ENCODE measurements around the gene OR9A2. TPM values are rescaled to one million over a fixed set of nuclear protein-coding genes. Genes with fewer than 3 reads are reported as not detected.

OR9A2 gene
- total RNA-seq, 1 donor from 2014 or later = 0.31 TPM

GRCh38 chr7:143012409-143012808 lies 14.5 kb downstream of the OR9A2 start:
- Mint-ChIP-seq H3K9me3 (no peaks in the 10 kb centered on the region), H3K4me3 (peak overlapping the region; percentile 21), H3K4me1 (peaks cover 88% of the 10 kb centered on the region), H3K27me3 (peaks cover 1% of the 10 kb centered on the region), H3K27ac (peak overlapping the region; percentile 59), H3K36me3 (ENCODE audit: low read depth) (peaks cover 3% of the 10 kb centered on the region)
- CTCF ChIA-PET = interaction anchor here (0.8 to 17.3 kb wide), 3 partner anchors 159 to 408 kb away, joined by 3 to 519 read pairs (median 3); partner anchors contain the start of gene TAS2R40
- ATAC-seq (ENCODE audit: low read depth) (no peak), DNase-seq (no peak)
- intact Hi-C loops (cut with micrococcal nuclease) = loop anchor here (2.0 to 10.0 kb wide), 2 partner anchors 276 to 372 kb away; partner anchors contain the start of genes CASP2 and ZYX
- POLR2A ChIA-PET = interaction anchor here (0.6 to 1.5 kb wide), 2 partner anchors 12 to 72 kb away, joined by 3 to 4 read pairs; no protein-coding TSS in a partner anchor
- no peak for TF ChIP-seq CTCF (IDR thresholded peaks at IDR 0.05)

- Mint-ChIP-seq H3K36me3 (ENCODE audit: low read depth) (no peaks in the 10 kb centered on the region), H3K4me3 (peak overlapping the region; percentile 21), H3K27ac (peak overlapping the region; percentile 59), H3K9me3 (no peaks in the 10 kb centered on the region), H3K4me1 (peaks cover 84% of the 10 kb centered on the region), H3K27me3 (peaks cover 1% of the 10 kb centered on the region)
- DNase-seq (no peak), ATAC-seq (ENCODE audit: low read depth) (no peak)
- ChIA-PET POLR2A (interaction anchor here (0.6 to 1.5 kb wide), 2 partner anchors 11 to 73 kb away, joined by 3 to 4 read pairs; no protein-coding TSS in a partner anchor), CTCF (interaction anchor here (0.8 to 17.3 kb wide), 3 partner anchors 20 to 206 kb away, joined by 3 to 519 read pairs (median 3); partner anchors contain the start of gene TAS2R40)
- intact Hi-C loops (cut with micrococcal nuclease) = loop anchor here (2.0 to 10.0 kb wide), 2 partner anchors 277 to 373 kb away; partner anchors contain the start of genes CASP2 and ZYX
- no peak for TF ChIP-seq CTCF (IDR thresholded peaks at IDR 0.05)
These were observed 14.9 kb downstream of the OR9A2 start for GRCh38 chr7:143012001-143012400.

- Mint-ChIP-seq H3K27ac (no peak overlapping the region), H3K36me3 (ENCODE audit: low read depth) (no peaks in the 10 kb centered on the region), H3K4me3 (no peak overlapping the region), H3K9me3 (no peaks in the 10 kb centered on the region), H3K4me1 (peaks cover 50% of the 10 kb centered on the region), H3K27me3 (peaks cover 1% of the 10 kb centered on the region)
- peak; percentile 81 for DNase-seq
- peak; percentile 98 for TF ChIP-seq CTCF (IDR thresholded peaks at IDR 0.05)
- CTCF ChIA-PET = interaction anchor here (0.6 to 17.3 kb wide), 19 partner anchors 8 to 404 kb away, joined by 3 to 519 read pairs (median 5); partner anchors contain the start of genes TAS2R39 and TAS2R40
- POLR2A ChIA-PET = interaction anchor here (0.5 to 1.5 kb wide), 5 partner anchors 200 to 222 kb away, joined by 3 to 10 read pairs (median 4); no protein-coding TSS in a partner anchor
- peak; percentile 97 for ATAC-seq (ENCODE audit: low read depth)
- intact Hi-C loops (cut with micrococcal nuclease) = loop anchor here (1.0 to 2.0 kb wide), 3 partner anchors 99 to 207 kb away; no protein-coding TSS in a partner anchor
These were observed 18.7 kb downstream of the OR9A2 start for GRCh38 chr7:143008007-143008901.

- TF ChIP-seq CTCF (IDR thresholded peaks at IDR 0.05) = no peak
- H3K36me3 Mint-ChIP-seq (ENCODE audit: low read depth) = no peaks in the 10 kb centered on the region
- peaks cover 1% of the 10 kb centered on the region for H3K27me3 Mint-ChIP-seq
- ATAC-seq (ENCODE audit: low read depth) (no peak), DNase-seq (no peak)
- CTCF ChIA-PET = interaction anchor here (0.7 to 17.3 kb wide), 7 partner anchors 11 to 400 kb away, joined by 3 to 519 read pairs (median 9); partner anchors contain the start of gene TAS2R40
- intact Hi-C loops (cut with micrococcal nuclease) = no loop called here
- no peak overlapping the region for H3K27ac Mint-ChIP-seq
- no peak overlapping the region for H3K4me3 Mint-ChIP-seq
- POLR2A ChIA-PET = interaction anchor here (0.8 kb wide), 1 partner anchor 208 kb away, joined by 3 read pairs; no protein-coding TSS in a partner anchor
- H3K9me3 Mint-ChIP-seq = no peaks in the 10 kb centered on the region
- H3K4me1 Mint-ChIP-seq = peaks cover 31% of the 10 kb centered on the region
These were observed 21.2 kb downstream of the OR9A2 start for GRCh38 chr7:143005632-143006260.
